ENCODE measurements around the gene PTGES3. TPM values are rescaled to one million over a fixed set of nuclear protein-coding genes. Genes with fewer than 3 reads are reported as not detected.

Gene PTGES3
- total RNA-seq, 4 donors from 2014 or later, result 40.4 to 168 (median 102) TPM

GRCh38 chr12:56722832-56723231 is 34.7 kb upstream of the PTGES3 start:
- DNase-seq, result no peak
- Histone ChIP-seq H3K27ac (peak overlapping the region; percentile 90 to 91 (median 91)), H3K9me3 (no peaks in the 10 kb centered on the region), H3K4me1 (peaks cover 22 to 69% (median 54%) of the 10 kb centered on the region in 4 donors), H3K27me3 (no peaks in the 10 kb centered on the region), H3K4me3 (peak overlapping the region in 3 of 4 donors; percentile 65 to 83 (median 65)), H3K36me3 (peaks cover 0 to 6% (median 0%) of the 10 kb centered on the region in 4 donors)
- TF ChIP-seq EP300 (IDR thresholded peaks at IDR 0.05; ENCODE audit: low read depth) (no peak), POLR2AphosphoS5 (IDR thresholded peaks at IDR 0.05) (peak in 1 of 3 donors; percentile 7)
- in situ Hi-C loops (cut with MboI; ENCODE audit: low pct_ligation_motif_present in 1 of 4, low pct_unique_long_range_greater_than_20kb in 1 of 4, low sequenced_read_pairs in 3 of 4) (no loop called here), intact Hi-C loops (cut with DNase I; ENCODE audit: low total_unique reads) (loop anchor here (10.0 kb wide), 1 partner anchor 88 kb away; the partner anchor contains the start of gene BAZ2A)
- WGBS, 2 donors (ENCODE audit: low coverage in 1 of 2), result 36 to 43% methylated on average over 4 of the region's 4 CpGs

GRCh38 chr12:56721721-56722120 is 33.6 kb upstream of the PTGES3 start:
- in situ Hi-C loops (cut with MboI; ENCODE audit: low pct_ligation_motif_present in 1 of 4, low pct_unique_long_range_greater_than_20kb in 1 of 4, low sequenced_read_pairs in 3 of 4), result no loop called here
- Histone ChIP-seq H3K36me3 (peaks cover 0 to 6% (median 0%) of the 10 kb centered on the region in 4 donors), H3K4me3 (peak overlapping the region in 1 of 4 donors; percentile 83)

GRCh38 chr12:56721216-56721615 is 33.1 kb upstream of the PTGES3 start:
- H3K4me3 ChIP-seq, result no peak overlapping the region
- peak overlapping the region in 2 of 4 donors; percentile 3 to 91 for H3K27ac ChIP-seq
- H3K36me3 ChIP-seq, result peaks cover 0 to 9% (median 0%) of the 10 kb centered on the region in 4 donors

More at GRCh38 chr12:56721721-56722120, 33.6 kb upstream of the PTGES3 start:
- Histone ChIP-seq H3K27ac (peak overlapping the region in 3 of 4 donors; percentile 90 to 91 (median 91)), H3K9me3 (no peaks in the 10 kb centered on the region), H3K4me1 (peaks cover 22 to 78% (median 59%) of the 10 kb centered on the region in 4 donors), H3K27me3 (no peaks in the 10 kb centered on the region)
- DNase-seq, result no peak
- intact Hi-C loops (cut with DNase I; ENCODE audit: low total_unique reads), result loop anchor here (10.0 kb wide), 1 partner anchor 87 kb away; the partner anchor contains the start of gene BAZ2A
- TF ChIP-seq POLR2A (IDR thresholded peaks at IDR 0.05) (no peak), POLR2AphosphoS5 (IDR thresholded peaks at IDR 0.05) (no peak), CTCF (IDR thresholded peaks at IDR 0.05) (no peak), EP300 (IDR thresholded peaks at IDR 0.05; ENCODE audit: low read depth) (no peak)
- 34% methylated on average over 2 of the region's 2 CpGs; no CpG with 5 or more reads in 1 of the 2 donors for WGBS, 2 donors (ENCODE audit: low coverage in 1 of 2)

GRCh38 chr12:56720731-56721151 is 32.7 kb upstream of the PTGES3 start:
- in situ Hi-C loops (cut with MboI; ENCODE audit: low pct_ligation_motif_present in 1 of 4, low pct_unique_long_range_greater_than_20kb in 1 of 4, low sequenced_read_pairs in 3 of 4) (no loop called here), intact Hi-C loops (cut with DNase I; ENCODE audit: low total_unique reads) (loop anchor here (10.0 kb wide), 1 partner anchor 86 kb away; the partner anchor contains the start of gene BAZ2A)
- no peak for DNase-seq
- H3K9me3 ChIP-seq, result no peaks in the 10 kb centered on the region
- no peak overlapping the region for H3K4me3 ChIP-seq
- H3K36me3 ChIP-seq, result peaks cover 0 to 12% (median 0%) of the 10 kb centered on the region in 4 donors
- H3K4me1 ChIP-seq, result peaks cover 22 to 81% (median 63%) of the 10 kb centered on the region in 4 donors
- no peak for TF ChIP-seq POLR2A (IDR thresholded peaks at IDR 0.05)
- TF ChIP-seq CTCF (IDR thresholded peaks at IDR 0.05), result no peak
- no peak for TF ChIP-seq EP300 (IDR thresholded peaks at IDR 0.05; ENCODE audit: low read depth)
- TF ChIP-seq POLR2AphosphoS5 (IDR thresholded peaks at IDR 0.05), result no peak
- WGBS, 2 donors (ENCODE audit: low coverage in 1 of 2), result 44 to 60% methylated on average over 1 of the region's 1 CpG
- H3K27ac ChIP-seq, result peak overlapping the region in 2 of 4 donors; percentile 3 to 91
- H3K27me3 ChIP-seq, result no peaks in the 10 kb centered on the region

More at GRCh38 chr12:56721216-56721615, 33.1 kb upstream of the PTGES3 start:
- H3K27me3 ChIP-seq, result no peaks in the 10 kb centered on the region
- H3K9me3 ChIP-seq, result no peaks in the 10 kb centered on the region
- TF ChIP-seq POLR2A (IDR thresholded peaks at IDR 0.05) (no peak), CTCF (IDR thresholded peaks at IDR 0.05) (no peak), POLR2AphosphoS5 (IDR thresholded peaks at IDR 0.05) (no peak), EP300 (IDR thresholded peaks at IDR 0.05; ENCODE audit: low read depth) (no peak)
- intact Hi-C loops (cut with DNase I; ENCODE audit: low total_unique reads), result loop anchor here (10.0 kb wide), 1 partner anchor 86 kb away; the partner anchor contains the start of gene BAZ2A
- peaks cover 22 to 82% (median 61%) of the 10 kb centered on the region in 4 donors for H3K4me1 ChIP-seq
- in situ Hi-C loops (cut with MboI; ENCODE audit: low pct_ligation_motif_present in 1 of 4, low pct_unique_long_range_greater_than_20kb in 1 of 4, low sequenced_read_pairs in 3 of 4), result no loop called here
- DNase-seq, result no peak
- WGBS, 2 donors (ENCODE audit: low coverage in 1 of 2), result 40 to 66% methylated on average over 1 to 2 of the region's 2 CpGs

All from transverse colon (tissue), 4 donors.